HepG2 (cell line): Measurements from ENCODE around the gene OR10AD1. TPM values are rescaled to one million over a fixed set of nuclear protein-coding genes. Genes with fewer than 3 reads are reported as not detected.

Experiments
- ATAC-seq: fragments of 200-7000 bp; cut with Tn5 transposase; 3 replicates; pipeline ENCODE4 v1.9.1; 2020; ENCODE audit warnings: mild to moderate bottlenecking, moderate library complexity
- BruUV-seq: library from RNA; stranded (reverse); fragments of 400-500 nt; replicated peaks from 2 replicates; lab custom pipeline; 2021; lab: Mats Ljungman, UMichigan
- CTCF ChIA-PET: fragments of 300-600 bp; formaldehyde crosslinking; extraction: SDS; loops from one replicate; lab custom pipeline; 2021; ENCODE audit warnings: low total read pairs, inconsistent platforms, low intra/inter-chr PET ratio; lab: Yijun Ruan, JAX
- POLR2A ChIA-PET: fragments of 350-600 bp; sonication (Branson Sonifier 250); formaldehyde crosslinking; loops from one replicate; lab custom pipeline; 2020; ENCODE audit warnings: antibody characterized with exemption, inconsistent platforms; lab: Yijun Ruan, JAX
- DNase-seq: peaks from one replicate; pipeline ENCODE4 v3.0.0-alpha.2; 2015; ENCODE audit warnings: low spot score
- FAIRE-seq: peaks from 3 replicates; lab custom pipeline; 2011; peaks lifted over from hg19 to GRCh38; lab: Jason Lieb, UNC
- H2AFZ ChIP-seq: one replicate; pipeline ENCODE4 v1.6.1; 2011; ENCODE audit warnings: low read length, inconsistent platforms
- H3K27ac ChIP-seq: fragments of 300-600 bp; 3 replicates; pipeline ENCODE4 v1.8.0; 2011; ENCODE audit warnings: mixed run types, mild to moderate bottlenecking, mixed read lengths, low read length, inconsistent platforms; ENCODE audit not compliant: insufficient read depth; ENCODE audit errors: extremely low read length
- H3K27me3 ChIP-seq, 2 experiments: fragments of 200-600 bp in 1 of 2; 2 replicates in 1 of 2; 3 replicates in 1 of 2; pipeline versions ENCODE4 v1.6.0 to v1.8.0; 2011; ENCODE audit warnings: low read length in 2 of 2, mild to moderate bottlenecking in 2 of 2, moderate library complexity in 2 of 2, inconsistent platforms in 1 of 2; ENCODE audit not compliant: insufficient read depth in 2 of 2, control insufficient read depth in 1 of 2
- H3K36me3 ChIP-seq, 2 experiments: fragments of 200-600 bp in 1 of 2; replicated peaks in 1 of 2; 2 replicates in 1 of 2; 3 replicates in 1 of 2; pipeline versions ENCODE4 v1.5.1 to v1.8.0; 2011; ENCODE audit warnings: low read length in 2 of 2, inconsistent platforms in 1 of 2; ENCODE audit not compliant: insufficient read depth in 2 of 2, control insufficient read depth in 1 of 2
- H3K4me1 ChIP-seq: 2 replicates; pipeline ENCODE4 v1.5.1; 2012; ENCODE audit warnings: low read length, inconsistent platforms; ENCODE audit not compliant: insufficient read depth
- H3K4me2 ChIP-seq: 2 replicates; pipeline ENCODE4 v1.6.0; 2011; ENCODE audit warnings: low read depth, low read length, inconsistent platforms
- H3K4me3 ChIP-seq, 3 experiments: fragments of 200-600 bp in 1 of 3; sonication (generic), shearing (Covaris generic) in 1 of 3; replicated peaks in 1 of 3; 2 replicates each; pipeline ENCODE4 v1.5.1; 2011 to 2016; ENCODE audit warnings: low read length in 3 of 3, inconsistent platforms in 2 of 3, low read depth in 2 of 3, mild to moderate bottlenecking in 2 of 3, control low read depth in 1 of 3, mixed read lengths in 1 of 3; ENCODE audit not compliant: insufficient read depth in 1 of 3
- H3K79me2 ChIP-seq: one replicate; pipeline ENCODE4 v1.6.1; 2011; ENCODE audit warnings: low read length, inconsistent platforms; ENCODE audit not compliant: insufficient read depth
- H3K9ac ChIP-seq: 2 replicates; pipeline ENCODE4 v1.6.0; 2011; ENCODE audit warnings: mild to moderate bottlenecking, low read depth, low read length, inconsistent platforms; ENCODE audit not compliant: insufficient read depth
- H3K9me3 ChIP-seq: 2 replicates; pipeline ENCODE4 v1.5.1; 2012; ENCODE audit warnings: mild to moderate bottlenecking, low read length
- H4K20me1 ChIP-seq: 2 replicates; pipeline ENCODE4 v1.6.0; 2011; ENCODE audit warnings: inconsistent platforms, mild to moderate bottlenecking, low read length, moderate library complexity; ENCODE audit not compliant: insufficient read depth
- FOSL1 ChIP-seq: sonication (generic); formaldehyde crosslinking; IDR thresholded peaks from 2 replicates; pipeline ENCODE4 v1.9.0; 2021; ENCODE audit warnings: missing genetic modification reagents, borderline replicate concordance
- FOXA3 ChIP-seq: IDR thresholded peaks from 2 replicates; pipeline ENCODE4 v1.6.1; 2016; ENCODE audit warnings: missing genetic modification reagents, missing compliant biosample characterization
- KLF13 ChIP-seq: sonication (generic); formaldehyde crosslinking; IDR thresholded peaks from 2 replicates; pipeline ENCODE4 v1.4.0; 2020; ENCODE audit warnings: mild to moderate bottlenecking, missing genetic modification reagents
- NFE2L2 ChIP-seq: fragments of 150-350 bp; IDR thresholded peaks from 2 replicates; pipeline ENCODE4 v1.6.1; 2014; ENCODE audit warnings: low read length
- SP2 ChIP-seq: sonication (generic); formaldehyde crosslinking; IDR thresholded peaks from 2 replicates; pipeline ENCODE4 v1.5.1; 2020; ENCODE audit warnings: mild to moderate bottlenecking, missing genetic modification reagents
- TARDBP ChIP-seq: sonication (generic); formaldehyde crosslinking; IDR thresholded peaks from 2 replicates; pipeline ENCODE4 v1.8.0; 2022; ENCODE audit warnings: mild to moderate bottlenecking, missing genetic modification reagents
- YY1 ChIP-seq: IDR thresholded peaks from 2 replicates; pipeline ENCODE4 v1.6.1; 2011; ENCODE audit warnings: low read length, low read depth, moderate library complexity, mild to moderate bottlenecking; ENCODE audit not compliant: insufficient read depth, insufficient replicate concordance
- ZNF431 ChIP-seq: sonication (generic); formaldehyde crosslinking; IDR thresholded peaks from 2 replicates; pipeline ENCODE4 v1.9.0; 2022; ENCODE audit warnings: missing genetic modification reagents, low read depth, mild to moderate bottlenecking, borderline replicate concordance
- ZNF484 ChIP-seq: sonication (generic); formaldehyde crosslinking; IDR thresholded peaks from 2 replicates; pipeline ENCODE4 v1.5.1; 2020; ENCODE audit warnings: mild to moderate bottlenecking, low read depth, missing genetic modification reagents, borderline replicate concordance
- ZNF556 ChIP-seq: sonication (generic); formaldehyde crosslinking; IDR thresholded peaks from 2 replicates; pipeline ENCODE4 v1.4.0; 2020; ENCODE audit warnings: mild to moderate bottlenecking, missing genetic modification reagents, borderline replicate concordance
- ZNF558 ChIP-seq: sonication (generic); formaldehyde crosslinking; IDR thresholded peaks from 2 replicates; pipeline ENCODE4 v1.9.0; 2022; ENCODE audit warnings: mild to moderate bottlenecking, missing genetic modification reagents, borderline replicate concordance
- ZNF660 ChIP-seq: sonication (generic); formaldehyde crosslinking; IDR thresholded peaks from 2 replicates; pipeline ENCODE4 v1.5.1; 2020; ENCODE audit warnings: mild to moderate bottlenecking, low read depth, missing genetic modification reagents, borderline replicate concordance
- ZNF776 ChIP-seq: sonication (generic); formaldehyde crosslinking; IDR thresholded peaks from 2 replicates; pipeline ENCODE4 v1.4.0; 2020; ENCODE audit warnings: mild to moderate bottlenecking, missing genetic modification reagents
- ZNF788 ChIP-seq: sonication (generic); formaldehyde crosslinking; IDR thresholded peaks from 2 replicates; pipeline ENCODE4 v1.5.0; 2020; ENCODE audit warnings: mild to moderate bottlenecking, missing genetic modification reagents, borderline replicate concordance
- ZNF878 ChIP-seq: sonication (generic); formaldehyde crosslinking; IDR thresholded peaks from 2 replicates; pipeline ENCODE4 v1.8.1; 2023; ENCODE audit warnings: mild to moderate bottlenecking, missing genetic modification reagents, moderate library complexity
- WGBS: methylation state at CpG from one replicate; pipeline ENCODE4 v1.1.6; 2017; ENCODE audit warnings: low lambda C conversion rate; 5-methylcytosine and 5-hydroxymethylcytosine counted together
- in situ Hi-C: cut with HindIII; loops from 2 replicates; pipeline ENCODE4 v1.10.0; 2017; ENCODE audit warnings: low pct_unique_long_range_greater_than_20kb; ENCODE audit not compliant: extremely low pct_ligation_motif_present
- intact Hi-C: fragments of 100-400 bp; cut with micrococcal nuclease; formaldehyde crosslinking; loops from one replicate; pipeline ENCODE4 v1.10.0; 2022; ENCODE audit not compliant: unreplicated experiment
- polyA plus RNA-seq, 8 experiments: library from polyadenylated mRNA; depleted of rRNA in 3 of 8; stranded (reverse) in 7 of 8; unstranded in 1 of 8; fragments of >200 nt; fragmentation: Illumina TruSeq in 4 of 8; extraction: Trizol in 4 of 8; gene quantifications; 2 replicates each; pipeline versions ENCODE4 v1.2.1 to v1.2.3, GENCODE V29; 2011 to 2016; ENCODE audit warnings: low read depth in 4 of 8, missing spikeins in 1 of 8, mixed read lengths in 1 of 8; ENCODE audit not compliant: insufficient read depth in 1 of 8
- total RNA-seq, 5 experiments: library from RNA; depleted of rRNA; stranded (reverse); fragments of >200 nt; fragmentation: Illumina TruSeq; extraction: Trizol; gene quantifications; 2 replicates each; pipeline ENCODE4 v1.2.3, GENCODE V29; 2016; ENCODE audit warnings: low read depth in 1 of 5
- TF ChIP-seq, protein P1 (sequence below): sonication (generic); formaldehyde crosslinking; IDR thresholded peaks from 2 replicates; pipeline ENCODE4 v1.4.0; 2020; ENCODE audit warnings: mild to moderate bottlenecking, missing genetic modification reagents

OR10AD1 gene
- total and polyA plus RNA-seq, 2 of the 13 experiments (the other 11 are each of a cell fraction or from before 2014, with no cell fraction given), result not detected

GRCh38 chr12:48220701-48221100, 17.6 kb upstream of the OR10AD1 start:
- Histone ChIP-seq H3K4me2 (no peak overlapping the region), H3K9ac (no peak overlapping the region), H4K20me1 (no peaks in the 10 kb centered on the region), H3K27me3 (no peaks in the 10 kb centered on the region), H3K27ac (no peak overlapping the region), H3K4me3 (no peak overlapping the region), H2AFZ (no peak overlapping the region), H3K9me3 (no peaks in the 10 kb centered on the region), H3K4me1 (no peaks in the 10 kb centered on the region), H3K79me2 (no peaks in the 10 kb centered on the region), H3K36me3 (no peaks in the 10 kb centered on the region)
- intact Hi-C loops (no loop called here), in situ Hi-C loops (no loop called here)
- ATAC-seq (no peak), FAIRE-seq (no peak), DNase-seq (no peak)
- WGBS, result 51% methylated on average over 1 of the region's 1 CpG
- TF ChIP-seq TARDBP (CRISPR knock-in tag), result no peak
- TF ChIP-seq ZNF776, result no peak
- no peak for TF ChIP-seq NFE2L2
- no peak for TF ChIP-seq ZNF788 (CRISPR knock-in tag)
- no peak for TF ChIP-seq SP2
- no peak for TF ChIP-seq KLF13 (CRISPR knock-in tag)
- TF ChIP-seq FOSL1 (CRISPR knock-in tag), result no peak
- TF ChIP-seq ZNF431, result no peak
- no peak for TF ChIP-seq YY1
- TF ChIP-seq FOXA3, result no peak
- POLR2A ChIA-PET, result no interaction called here
- CTCF ChIA-PET, result no interaction called here
- no TSS peak for BruUV-seq

GRCh38 chr12:48219631-48220030, 16.5 kb upstream of the OR10AD1 start:
- Histone ChIP-seq H3K9me3 (no peaks in the 10 kb centered on the region), H3K9ac (no peak overlapping the region), H3K4me1 (no peaks in the 10 kb centered on the region), H3K36me3 (no peaks in the 10 kb centered on the region)
- POLR2A ChIA-PET, result no interaction called here
- DNase-seq (no peak), FAIRE-seq (no peak)
- in situ Hi-C loops, result no loop called here
- WGBS, result 0% methylated on average over 1 of the region's 1 CpG
- intact Hi-C loops, result no loop called here
- TF ChIP-seq ZNF556 (CRISPR knock-in tag) (no peak), ZNF558 (CRISPR knock-in tag) (no peak), ZNF484 (CRISPR knock-in tag) (no peak), ZNF878 (CRISPR knock-in tag) (no peak), ZNF660 (CRISPR knock-in tag) (no peak), ZNF776 (no peak)
- TF ChIP-seq, protein P1, sequence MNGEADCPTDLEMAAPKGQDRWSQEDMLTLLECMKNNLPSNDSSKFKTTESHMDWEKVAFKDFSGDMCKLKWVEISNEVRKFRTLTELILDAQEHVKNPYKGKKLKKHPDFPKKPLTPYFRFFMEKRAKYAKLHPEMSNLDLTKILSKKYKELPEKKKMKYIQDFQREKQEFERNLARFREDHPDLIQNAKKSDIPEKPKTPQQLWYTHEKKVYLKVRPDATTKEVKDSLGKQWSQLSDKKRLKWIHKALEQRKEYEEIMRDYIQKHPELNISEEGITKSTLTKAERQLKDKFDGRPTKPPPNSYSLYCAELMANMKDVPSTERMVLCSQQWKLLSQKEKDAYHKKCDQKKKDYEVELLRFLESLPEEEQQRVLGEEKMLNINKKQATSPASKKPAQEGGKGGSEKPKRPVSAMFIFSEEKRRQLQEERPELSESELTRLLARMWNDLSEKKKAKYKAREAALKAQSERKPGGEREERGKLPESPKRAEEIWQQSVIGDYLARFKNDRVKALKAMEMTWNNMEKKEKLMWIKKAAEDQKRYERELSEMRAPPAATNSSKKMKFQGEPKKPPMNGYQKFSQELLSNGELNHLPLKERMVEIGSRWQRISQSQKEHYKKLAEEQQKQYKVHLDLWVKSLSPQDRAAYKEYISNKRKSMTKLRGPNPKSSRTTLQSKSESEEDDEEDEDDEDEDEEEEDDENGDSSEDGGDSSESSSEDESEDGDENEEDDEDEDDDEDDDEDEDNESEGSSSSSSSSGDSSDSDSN (CRISPR knock-in tag), result no peak
- TF ChIP-seq, all 625 proteins: peak for 0
- no peaks in the 10 kb centered on the region for H3K79me2 ChIP-seq
- no peaks in the 10 kb centered on the region for H3K27me3 ChIP-seq
- no peak for ATAC-seq
- BruUV-seq, result no TSS peak
- H3K27ac ChIP-seq, result no peak overlapping the region
- CTCF ChIA-PET, result no interaction called here
- no peak overlapping the region for H2AFZ ChIP-seq
- no peak overlapping the region for H3K4me3 ChIP-seq
- no peaks in the 10 kb centered on the region for H4K20me1 ChIP-seq
- no peak overlapping the region for H3K4me2 ChIP-seq
